HG03097 (cell line): ENCODE measurements around the gene SLC39A11.
"Not testable (repeated sequence)": the region's sequence is repeated elsewhere in the genome, so short reads cannot be mapped to it uniquely, and the experiment has no call there.

Experiments used
- ATAC-seq: cut with Tn5 transposase; IDR thresholded peaks from one replicate; pipeline ENCODE4 v1.9.1; 2021; ENCODE audit not compliant: unreplicated experiment, low FRiP score

SLC39A11 gene

GRCh38 chr17:72954579-72954978, 137.9 kb downstream of the SLC39A11 start:
- no peak for ATAC-seq

GRCh38 chr17:72953621-72954020, 138.9 kb downstream of the SLC39A11 start:
- no peak for ATAC-seq

- no peak for ATAC-seq
Observed at GRCh38 chr17:72952641-72953315, 139.7 kb downstream of the SLC39A11 start.

GRCh38 chr17:72952220-72952619, 140.3 kb downstream of the SLC39A11 start:
- no peak for ATAC-seq

- ATAC-seq = no peak
Observed at GRCh38 chr17:72950242-72950931, 142.1 kb downstream of the SLC39A11 start.

- no peak for ATAC-seq
Observed at GRCh38 chr17:72948115-72948514, 144.4 kb downstream of the SLC39A11 start.

GRCh38 chr17:72947475-72947874, 145.0 kb downstream of the SLC39A11 start:
- no peak for ATAC-seq

- ATAC-seq = no peak
Observed at GRCh38 chr17:72946696-72947095, 145.8 kb downstream of the SLC39A11 start.

GRCh38 chr17:72946156-72946555, 146.3 kb downstream of the SLC39A11 start:
- no peak for ATAC-seq

GRCh38 chr17:72945473-72945872, 147.0 kb downstream of the SLC39A11 start:
- ATAC-seq = no peak

- ATAC-seq = no peak
Observed at GRCh38 chr17:72943826-72944689, 148.4 kb downstream of the SLC39A11 start.

- no peak for ATAC-seq
Observed at GRCh38 chr17:72942579-72942978, 149.9 kb downstream of the SLC39A11 start.

GRCh38 chr17:72940496-72940895, 152.0 kb downstream of the SLC39A11 start:
- ATAC-seq = no peak

- ATAC-seq = no peak
Observed at GRCh38 chr17:72938482-72938881, 154.0 kb downstream of the SLC39A11 start.

GRCh38 chr17:72937707-72938106, 154.8 kb downstream of the SLC39A11 start:
- ATAC-seq = no peak

GRCh38 chr17:72937254-72937653, 155.2 kb downstream of the SLC39A11 start:
- not testable (repeated sequence) for ATAC-seq

- ATAC-seq = no peak
Observed at GRCh38 chr17:72935984-72936383, 156.5 kb downstream of the SLC39A11 start.

GRCh38 chr17:72934927-72935326, 157.6 kb downstream of the SLC39A11 start:
- ATAC-seq = no peak

GRCh38 chr17:72931635-72932034, 160.9 kb downstream of the SLC39A11 start:
- ATAC-seq = no peak

- ATAC-seq = no peak
Observed at GRCh38 chr17:72931163-72931562, 161.3 kb downstream of the SLC39A11 start.

- ATAC-seq = no peak
Observed at GRCh38 chr17:72930031-72930430, 162.5 kb downstream of the SLC39A11 start.
